Right ventricle myocardium inferior (tissue), 1 donor: ENCODE data around the gene CLN5. TPM values are rescaled to one million over a fixed set of nuclear protein-coding genes. Genes with fewer than 3 reads are reported as not detected.

Experiments used
- ATAC-seq: fragments of 200-7000 bp; cut with Tn5 transposase; one replicate; pipeline ENCODE4 v1.9.1; 2020; ENCODE audit warnings: mild to moderate bottlenecking, moderate library complexity
- DNase-seq: peaks from one replicate; pipeline ENCODE4 v3.0.0; 2021; ENCODE audit errors: missing footprints
- intact Hi-C: fragments of 100-400 bp; cut with DNase I; formaldehyde crosslinking; loops from one replicate; pipeline ENCODE4 v1.11.0; 2022
- total RNA-seq: library from RNA; stranded (reverse); fragmentation: NEBNext Ultra II Directional; extraction: Animal tissue kit (Norgen Biotek cat#: 25700); gene quantifications from one replicate; pipeline ENCODE4 v1.2.1, GENCODE V29; 2021
- donor health status: DM: no; HTN: yes; CAD: no; lungs with severe emphysema.

CLN5 gene
- total RNA-seq, 1 donor from 2014 or later, result 17.6 TPM

DNA sequence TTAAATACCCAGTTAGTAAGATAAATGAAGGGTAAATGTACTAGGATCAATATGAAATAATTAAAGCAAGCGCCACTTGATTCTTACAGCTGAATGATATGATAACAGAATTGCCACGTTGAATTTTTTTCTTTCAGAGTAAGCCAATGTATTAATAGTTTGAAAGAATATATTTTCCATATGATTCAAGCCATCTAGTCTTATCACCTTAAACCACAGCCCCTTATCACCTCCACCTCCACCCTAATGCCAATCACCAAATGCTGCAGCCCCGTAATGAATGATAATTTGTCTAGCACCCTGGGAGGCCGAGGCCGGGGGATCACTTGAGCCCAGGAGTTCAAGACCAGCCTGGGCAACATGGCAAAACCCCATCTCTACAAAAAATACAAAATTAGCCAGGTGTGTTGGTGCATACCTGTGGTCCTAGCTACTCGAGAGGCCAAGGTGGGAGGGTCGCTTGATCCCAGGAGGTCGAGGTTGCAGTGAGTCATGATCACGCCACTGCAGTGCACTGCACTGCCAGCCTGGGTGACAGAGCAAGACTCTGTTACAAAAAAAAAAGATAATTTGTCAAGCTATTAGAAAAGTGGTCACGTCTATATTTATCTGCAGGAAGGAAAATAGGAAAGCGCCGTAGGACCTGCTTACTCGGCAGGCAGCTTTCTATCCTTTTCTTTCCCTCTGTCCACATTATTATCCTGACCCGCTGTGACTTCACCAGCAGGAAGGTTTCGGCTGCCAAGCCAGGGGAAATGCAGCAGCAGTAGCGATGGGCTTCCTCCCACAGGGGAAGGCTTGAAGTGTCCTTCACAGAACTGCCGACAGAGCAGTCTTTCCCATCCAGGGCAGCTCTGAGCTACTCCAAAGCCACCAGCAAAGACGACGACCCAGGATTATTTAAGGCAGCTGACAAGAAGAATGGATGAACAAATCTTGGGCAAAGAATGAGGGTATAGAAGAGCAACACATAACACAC is 19.7 kb upstream of the CLN5 start:
- intact Hi-C loops, result no loop called here
- no peak for ATAC-seq

DNA sequence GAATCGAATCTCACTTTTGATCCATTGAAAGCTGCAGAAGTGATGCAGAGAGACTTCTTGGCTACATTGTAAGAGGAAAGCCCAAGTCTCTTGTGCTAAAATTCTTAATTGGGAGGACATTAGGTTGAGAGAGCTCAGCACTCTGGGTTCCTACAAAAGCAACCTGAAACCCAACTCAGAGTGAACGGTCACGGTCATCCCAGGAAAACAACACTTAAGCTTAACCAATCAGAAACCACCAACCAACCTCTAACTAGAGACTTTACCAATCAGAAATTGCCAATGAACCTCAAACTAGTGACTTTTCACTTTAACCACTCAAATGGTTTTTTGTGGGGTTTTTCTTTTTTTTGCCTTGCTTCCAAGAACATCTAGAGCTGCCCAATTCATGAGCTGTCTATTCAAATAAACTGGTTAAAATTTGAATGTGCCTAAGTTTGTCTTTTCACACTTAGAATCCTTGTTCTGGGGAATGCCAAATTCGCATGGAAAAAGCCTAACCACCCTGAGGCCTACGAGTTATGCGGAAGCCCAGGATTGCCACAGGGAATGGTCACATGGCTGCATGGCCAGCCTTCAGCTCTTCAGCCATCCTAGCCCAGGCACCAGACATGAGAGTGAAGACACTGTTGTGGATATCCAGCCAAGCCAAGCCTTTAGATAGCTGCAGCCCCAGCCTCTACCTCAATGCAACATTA is 17.8 kb upstream of the CLN5 start:
- intact Hi-C loops, result no loop called here
- ATAC-seq (no peak), DNase-seq (no peak)

More for the DNA sequence above, 19.7 kb upstream of the CLN5 start:
- DNase-seq, result no peak

DNA sequence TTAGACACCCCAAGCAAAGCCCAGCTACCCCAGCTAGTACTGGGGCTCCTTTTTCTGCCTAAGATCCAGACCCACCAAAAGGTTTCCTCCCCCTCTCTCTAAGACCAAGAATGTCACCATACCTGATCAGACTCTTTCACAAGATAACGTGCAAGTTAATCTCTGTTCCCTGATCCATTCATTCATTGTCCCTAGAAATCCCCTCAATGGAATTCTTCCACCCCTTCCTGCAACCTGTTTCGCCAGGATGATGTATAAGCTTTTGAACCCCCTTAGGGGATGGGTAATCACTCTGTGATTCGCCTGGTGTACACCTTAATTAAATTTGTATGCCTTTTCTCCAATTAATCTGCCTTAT is 17.3 kb upstream of the CLN5 start:
- no peak for DNase-seq
- intact Hi-C loops, result no loop called here
- no peak for ATAC-seq

GRCh38 chr13:76975863-76976262 is 16.0 kb upstream of the CLN5 start:
- intact Hi-C loops, result no loop called here
- ATAC-seq (no peak), DNase-seq (no peak)

GRCh38 chr13:76976490-76976889 is 15.4 kb upstream of the CLN5 start:
- DNase-seq (no peak), ATAC-seq (no peak)
- intact Hi-C loops, result no loop called here

- no peak for ATAC-seq
- DNase-seq, result no peak
- intact Hi-C loops, result no loop called here
Observed at GRCh38 chr13:76976929-76977328, 15.0 kb upstream of the CLN5 start.

GRCh38 chr13:76980075-76980718 is 11.7 kb upstream of the CLN5 start:
- intact Hi-C loops, result loop anchor here (5.0 kb wide), 1 partner anchor 1103 kb away; no protein-coding TSS in a partner anchor
- ATAC-seq (peak; percentile 95), DNase-seq (peak; percentile 93)

DNA sequence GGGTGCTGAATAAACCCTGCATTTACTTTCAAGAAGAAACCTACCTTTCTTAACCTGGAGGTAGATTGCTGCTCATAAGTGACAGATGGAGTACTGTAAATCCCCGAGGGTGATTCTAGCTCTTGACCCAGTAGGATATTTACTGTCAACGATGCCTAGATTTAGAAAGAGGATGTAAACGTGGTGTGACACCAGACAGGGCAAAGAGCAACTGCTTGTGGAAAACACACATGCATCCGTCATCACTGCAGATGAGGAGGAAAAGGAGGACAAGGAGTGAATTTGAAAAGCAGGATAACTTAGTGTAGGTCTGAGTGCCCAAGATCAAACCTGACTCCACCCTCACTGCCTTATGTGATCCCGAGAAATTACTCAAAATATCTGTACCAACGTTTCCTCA is 9.8 kb upstream of the CLN5 start:
- ATAC-seq (no peak), DNase-seq (no peak)
- intact Hi-C loops, result loop anchor here (5.0 kb wide), 1 partner anchor 1105 kb away; no protein-coding TSS in a partner anchor

DNA sequence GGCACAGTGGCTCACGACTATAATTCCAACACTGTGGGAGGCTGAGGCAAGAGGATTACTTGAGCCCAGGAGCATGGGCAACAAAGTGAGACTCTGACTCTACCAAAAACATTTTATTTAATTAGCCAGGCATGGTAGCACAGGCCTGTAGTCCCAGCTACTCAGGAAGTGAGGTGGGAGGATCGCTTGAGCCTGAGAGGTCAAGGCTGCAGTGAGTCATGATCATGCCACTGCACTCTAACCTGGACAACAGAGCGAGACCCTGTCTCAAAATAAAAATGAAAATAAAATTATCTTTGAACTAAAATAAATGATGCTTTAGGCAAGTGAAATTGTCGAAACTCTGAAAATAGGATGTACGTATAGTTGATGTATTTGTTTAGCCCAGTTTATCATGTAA is 8.2 kb upstream of the CLN5 start:
- ATAC-seq (no peak), DNase-seq (no peak)
- intact Hi-C loops, result loop anchor here (5.0 kb wide), 1 partner anchor 1106 kb away; no protein-coding TSS in a partner anchor

GRCh38 chr13:76991432-76991795 is 467 bp upstream of the CLN5 start:
- intact Hi-C loops, result no loop called here
- DNase-seq (peak; percentile 68), ATAC-seq (peak; percentile 15)

- no peak for DNase-seq
- intact Hi-C loops, result loop anchor here (1.0 kb wide), 1 partner anchor 34 kb away; no protein-coding TSS in a partner anchor
Observed at GRCh38 chr13:76992548-76993001, 694 bp downstream of the CLN5 start.

DNA sequence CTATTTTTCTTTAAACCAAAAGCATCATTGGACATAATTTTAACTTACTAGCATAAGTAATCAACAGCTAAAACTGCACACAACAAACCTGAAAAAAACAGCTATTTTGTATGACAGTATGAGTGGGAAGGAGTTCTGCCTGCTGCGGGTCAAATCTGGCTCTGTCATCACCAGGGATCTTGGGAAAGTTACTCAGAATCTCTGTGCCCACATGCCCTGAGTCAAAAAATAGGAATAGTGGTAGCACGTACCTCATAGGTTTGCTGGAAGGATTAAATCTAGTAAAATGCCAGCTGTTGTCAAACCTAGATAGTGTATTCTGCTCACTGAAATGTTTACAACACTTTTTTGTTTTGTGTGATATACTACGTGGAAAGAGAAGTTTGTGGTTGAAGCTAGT is 1.1 kb downstream of the CLN5 start:
- DNase-seq, result no peak
- intact Hi-C loops, result no loop called here
- ATAC-seq, result no peak

More at GRCh38 chr13:76992548-76993001, 694 bp downstream of the CLN5 start:
- peak; percentile 3 for ATAC-seq

DNA sequence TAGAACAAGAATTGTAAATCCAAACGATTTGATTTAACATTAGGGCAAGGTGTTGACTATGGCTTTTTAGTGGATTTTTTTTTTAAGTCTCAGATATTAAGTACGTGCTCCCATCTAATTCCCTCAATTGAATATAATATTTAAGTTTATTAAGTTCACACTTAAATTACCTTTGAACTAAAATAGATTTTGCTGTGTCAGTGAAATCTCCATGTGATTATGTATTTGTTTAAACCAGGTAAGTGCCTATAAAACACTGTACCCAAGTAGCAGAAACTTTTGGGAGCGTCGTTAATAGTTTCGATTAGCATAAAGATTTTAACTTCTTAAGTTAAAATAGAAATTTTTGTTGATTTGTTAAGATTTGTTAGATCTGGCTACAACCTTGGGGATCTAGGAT is 1.6 kb downstream of the CLN5 start:
- intact Hi-C loops, result no loop called here
- ATAC-seq, result no peak
- no peak for DNase-seq

- DNase-seq (no peak), ATAC-seq (no peak)
- intact Hi-C loops, result no loop called here
Observed at GRCh38 chr13:76994281-76994680, 2.4 kb downstream of the CLN5 start.

GRCh38 chr13:77000475-77000874 is 8.6 kb downstream of the CLN5 start:
- intact Hi-C loops, result no loop called here
- DNase-seq, result no peak
- ATAC-seq, result no peak

GRCh38 chr13:77001540-77001939 is 9.7 kb downstream of the CLN5 start:
- no peak for ATAC-seq
- no peak for DNase-seq
- intact Hi-C loops, result no loop called here

GRCh38 chr13:77001963-77002587 is 10.2 kb downstream of the CLN5 start:
- peak; percentile 29 for ATAC-seq
- intact Hi-C loops, result no loop called here
- DNase-seq, result no peak

- no peak for DNase-seq
- ATAC-seq, result no peak
- intact Hi-C loops, result no loop called here
Observed at GRCh38 chr13:77002590-77003190, 10.8 kb downstream of the CLN5 start.
